ENCODE results near the gene RPLP2. TPM values are rescaled to one million over a fixed set of nuclear protein-coding genes. Genes with fewer than 3 reads are reported as not detected.

RPLP2 gene
- total and polyA plus RNA-seq, 2 of the 4 experiments (the other 2 are of a cell fraction) = 59.9 to 1,897 TPM

GRCh38 chr11:811446-812245, 1.9 kb downstream of the RPLP2 start:
- H3K9ac ChIP-seq (ENCODE audit: low read depth, low read length) = peak overlapping the region; percentile 85; the same call in 1 of the 2 replicates

More at GRCh38 chr11:811446-812245, 1.9 kb downstream of the RPLP2 start:
- ChIA-PET POLR2A (ENCODE audit: unreplicated experiment) (no interaction called here), CTCF (no interaction called here)
- no peaks in the 10 kb centered on the region for H3K9me3 ChIP-seq (ENCODE audit: control insufficient read depth, insufficient read depth, low read length)
- DNase-seq (no peak), ATAC-seq (ENCODE audit: low read depth) (no peak)
- TF ChIP-seq CTCF (conservative IDR thresholded peaks at IDR 0.05; ENCODE audit: low read depth, low read length) (0 out of 2 replicates have a peak, but pooled peaks have one; percentile 2), USF2 (IDR thresholded peaks at IDR 0.05; ENCODE audit: low read depth, low read length) (no peak)
- H3K4me3 ChIP-seq (ENCODE audit: insufficient read depth, low read depth, low read length) = no peak overlapping the region
- H3K4me1 ChIP-seq (ENCODE audit: control insufficient read depth, insufficient read depth, low read length) = peaks cover 6% of the 10 kb centered on the region
- H2AFZ ChIP-seq (replicated peaks; ENCODE audit: low read length, poor library complexity) = no peak overlapping the region
- H3K23ac ChIP-seq (ENCODE audit: low read depth, low read length) = peak overlapping the region; percentile 62
- no peak overlapping the region for H3K18ac ChIP-seq (ENCODE audit: low read depth, low read length)
- peaks cover 38% of the 10 kb centered on the region for H4K20me1 ChIP-seq (ENCODE audit: insufficient read depth, low read length)
- no peak overlapping the region for H4K91ac ChIP-seq (ENCODE audit: insufficient read depth, low read depth, low read length)
- H3K9me1 ChIP-seq (ENCODE audit: insufficient read depth, low read length) = no peaks in the 10 kb centered on the region
- H3K56ac ChIP-seq (ENCODE audit: extremely low read depth, insufficient read depth, low read length) = no peak overlapping the region
- H3K4me2 ChIP-seq (ENCODE audit: low read depth, low read length) = no peak overlapping the region
- H4K8ac ChIP-seq (ENCODE audit: low read depth in 2 of 2, low read length in 2 of 2) = no peak overlapping the region
- H3K14ac ChIP-seq (replicated peaks; ENCODE audit: low read depth, low read length) = no peak overlapping the region
- peaks cover 30% of the 10 kb centered on the region for H3K36me3 ChIP-seq (ENCODE audit: control insufficient read depth, insufficient read depth, low read length)
- H2BK120ac ChIP-seq (ENCODE audit: low read depth, low read length) = no peak overlapping the region
- no peak overlapping the region for H2BK5ac ChIP-seq (ENCODE audit: low read depth, low read length, poor library complexity, severe bottlenecking)
- H4K5ac ChIP-seq (ENCODE audit: low read depth, low read length) = no peak overlapping the region
- intact Hi-C loops (cut with micrococcal nuclease) (no loop called here), dilution Hi-C loops (cut with HindIII; ENCODE audit: low sequenced_read_pairs, unreplicated experiment) (no loop called here), in situ Hi-C loops (cut with MboI; ENCODE audit: low sequenced_read_pairs) (no loop called here)
- no peak overlapping the region for H2BK15ac ChIP-seq (ENCODE audit: low read depth, low read length)
- no TSS peak for BruUV-seq (replicated peaks)
- no peak overlapping the region for H3K4ac ChIP-seq (ENCODE audit: low read depth, low read length)
- H2BK20ac ChIP-seq (ENCODE audit: low read depth, low read length) = no peak overlapping the region
- no peak overlapping the region for H2AK5ac ChIP-seq (ENCODE audit: low read depth, low read length)
- no peak overlapping the region for H3K27ac ChIP-seq (ENCODE audit: insufficient read depth, low read length)
- 77% methylated on average over 5 of the region's 14 CpGs; no CpG with 5 or more reads in 1 of the 2 experiments for WGBS, 2 experiments (ENCODE audit: extremely low coverage in 2 of 2, insufficient read length in 1 of 2)
- H3K27me3 ChIP-seq (ENCODE audit: control insufficient read depth, insufficient read depth, low read length) = no peaks in the 10 kb centered on the region
- peaks cover 27 to 53% of the 10 kb centered on the region in 2 experiments for H3K79me1 ChIP-seq (ENCODE audit: low read depth in 1 of 2, low read length in 2 of 2)
- H2AK9ac ChIP-seq (replicated peaks; ENCODE audit: low read depth, low read length, poor library complexity) = no peak overlapping the region
